ENCODE results near the gene C22orf15.

- TF ChIP-seq POLR2A (IDR thresholded peaks at IDR 0.05) (no peak), CTCF (IDR thresholded peaks at IDR 0.05 in 8 of 11, conservative IDR thresholded peaks at IDR 0.05 in 3 of 11) (no peak)
Observed at GRCh38 chr22:23790819-23791737, 28.3 kb downstream of the C22orf15 start.
